DMS53 (cell line): Measurements from ENCODE around the gene POLD2.
A peak's percentile ranks its signal among the peaks of the same experiment; 100 is the strongest.

Source experiments
- DNase-seq: peaks from one replicate; lab custom pipeline; 2025; lab: John Stamatoyannopoulos, UW

POLD2 gene

GRCh38 chr7:44101303-44101965 lies 21.9 kb downstream of the POLD2 start:
- no peak for DNase-seq

DNA sequence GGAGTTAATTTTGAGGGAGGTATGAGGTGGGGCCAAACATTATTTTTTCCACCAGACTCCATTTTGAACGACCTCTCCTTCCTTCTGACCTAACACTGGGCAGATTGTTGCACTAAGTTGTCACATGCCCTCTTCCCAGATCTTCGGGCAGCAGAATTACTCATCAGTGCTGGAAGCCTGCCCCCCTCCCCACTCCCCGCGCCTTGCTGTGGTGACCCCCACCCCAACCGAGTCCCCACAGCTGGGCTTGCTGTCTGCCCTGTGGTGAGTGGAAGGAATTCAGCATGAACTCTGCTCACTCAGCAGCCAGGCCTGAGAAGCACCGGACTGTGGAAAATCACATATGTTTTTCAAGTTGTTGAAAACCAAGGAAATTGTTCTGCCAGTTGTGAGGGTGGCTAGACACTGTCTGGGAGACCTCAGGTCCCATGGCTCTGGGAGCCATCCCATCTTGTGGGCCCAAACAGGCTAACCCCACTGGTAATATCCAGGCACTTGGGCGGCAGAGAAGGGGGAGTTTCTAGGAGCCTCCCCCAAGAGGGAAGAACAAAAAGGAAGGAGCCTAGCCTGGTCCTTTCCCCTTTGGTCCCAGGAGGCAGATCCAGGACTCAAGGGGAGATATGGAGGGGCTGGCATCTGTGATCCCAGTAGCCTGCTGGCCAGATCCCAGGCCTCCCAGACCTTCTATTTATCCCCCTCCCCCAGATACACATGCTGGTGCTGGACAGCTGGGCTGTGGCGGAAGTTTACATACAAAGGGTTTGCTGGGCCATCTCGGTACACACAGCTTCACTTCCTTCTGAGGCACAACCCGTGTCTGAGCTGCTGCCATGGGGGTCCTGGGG lies 22.7 kb downstream of the POLD2 start:
- no peak for DNase-seq

DNA sequence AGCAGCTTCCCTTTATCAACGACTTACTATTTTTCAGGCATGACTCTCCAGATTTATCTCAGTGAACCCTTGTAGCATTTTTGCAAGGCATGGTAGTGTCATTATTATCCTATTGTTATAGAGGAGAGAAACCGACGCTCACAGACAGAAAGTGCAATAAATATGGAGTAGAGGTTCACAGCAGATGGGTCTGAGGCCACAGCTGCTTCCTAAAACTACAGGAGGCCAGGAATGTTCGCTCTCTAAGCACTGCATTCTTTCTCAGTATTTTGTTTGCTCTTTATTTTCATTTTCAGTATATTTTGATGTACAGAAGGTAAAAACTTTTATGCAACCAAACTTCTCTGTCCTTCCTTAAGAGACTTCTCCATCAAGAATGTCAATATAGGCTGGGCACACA lies 23.7 kb downstream of the POLD2 start:
- no peak for DNase-seq

GRCh38 chr7:44098092-44099068 lies 25.0 kb downstream of the POLD2 start:
- DNase-seq = no peak

GRCh38 chr7:44097064-44097932 lies 26.1 kb downstream of the POLD2 start:
- no peak for DNase-seq

- DNase-seq = no peak
Measured at GRCh38 chr7:44096326-44096881, 26.9 kb downstream of the POLD2 start.

- DNase-seq = no peak
Measured at GRCh38 chr7:44095781-44096180, 27.6 kb downstream of the POLD2 start.

DNA sequence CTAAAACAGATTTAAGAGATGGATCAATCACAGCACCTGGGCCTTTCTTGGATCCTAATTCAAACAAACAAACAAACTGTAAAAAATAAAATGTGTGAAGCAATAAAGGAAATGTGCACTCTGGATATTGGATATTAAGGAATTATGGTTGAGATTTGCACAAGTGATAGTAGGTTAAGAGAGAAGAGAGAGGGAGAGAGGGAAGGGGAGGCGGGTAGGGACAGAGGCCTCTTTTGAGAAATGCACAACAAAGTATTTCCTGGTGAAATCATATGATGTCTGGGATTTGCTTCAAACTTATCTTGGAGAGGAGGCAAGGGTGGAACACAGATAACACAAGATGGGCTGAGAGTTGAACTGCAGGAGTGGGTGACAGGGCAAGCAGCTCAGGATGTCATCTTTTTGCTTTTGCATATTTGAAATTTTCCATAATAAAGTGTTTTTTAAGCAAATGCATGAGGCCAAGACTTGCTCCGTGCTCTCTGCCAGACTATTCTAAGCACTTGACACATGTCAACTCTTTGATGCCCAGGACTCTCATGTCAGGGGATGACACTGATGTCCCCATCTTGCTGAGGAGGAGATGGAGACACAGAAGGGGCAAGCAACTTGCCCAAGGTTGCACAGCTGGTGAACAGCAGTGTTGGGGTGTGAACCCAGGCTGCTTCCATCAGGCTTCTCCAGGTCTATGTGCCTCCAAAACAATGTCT lies 28.3 kb downstream of the POLD2 start:
- DNase-seq = no peak

DNA sequence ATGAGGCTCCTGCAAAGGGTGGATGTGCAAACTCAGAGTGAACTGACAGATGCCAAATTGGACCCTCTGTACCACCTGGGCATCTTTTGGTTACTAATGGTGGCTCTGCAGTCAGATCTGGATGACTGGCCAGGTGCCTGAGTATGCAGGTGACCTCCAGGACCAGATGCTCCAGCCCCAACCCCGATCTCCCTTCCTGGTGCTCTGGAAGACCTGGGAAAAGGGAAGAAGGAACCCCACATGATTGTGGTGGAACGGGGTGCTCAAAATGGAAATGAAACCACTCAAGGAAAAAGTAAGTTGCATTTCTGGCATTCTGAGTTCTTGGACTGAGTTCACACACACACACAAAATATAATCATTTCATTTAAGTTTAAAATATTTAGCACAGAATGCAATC lies 29.0 kb downstream of the POLD2 start:
- DNase-seq = no peak

GRCh38 chr7:44093102-44093641 lies 30.2 kb downstream of the POLD2 start:
- DNase-seq = peak; percentile 32

- DNase-seq = no peak
Measured at GRCh38 chr7:44087911-44088838, 35.2 kb downstream of the POLD2 start.

- no peak for DNase-seq
Measured at GRCh38 chr7:44086627-44087026, 36.7 kb downstream of the POLD2 start.

- DNase-seq = no peak
Measured at GRCh38 chr7:44085546-44085945, 37.8 kb downstream of the POLD2 start.

DNA sequence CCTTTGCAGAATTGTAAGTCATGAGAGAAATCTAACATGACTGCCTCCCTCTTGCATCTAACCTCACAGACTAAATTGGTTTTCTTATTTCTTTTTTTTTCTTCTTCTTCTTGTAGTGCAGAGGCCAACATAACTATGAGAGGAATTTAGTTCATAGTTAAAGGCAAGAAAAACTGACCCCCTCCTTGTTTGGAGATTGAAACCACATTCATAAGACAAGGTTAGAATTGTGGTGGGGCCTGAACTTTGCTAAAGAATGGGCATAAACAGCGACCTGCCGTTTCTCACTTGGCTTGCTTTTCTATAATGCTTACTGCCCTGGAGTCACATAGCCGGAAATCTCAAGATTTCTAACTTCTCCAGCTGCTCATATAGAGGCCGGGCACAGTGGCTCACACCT lies 38.6 kb downstream of the POLD2 start:
- no peak for DNase-seq

GRCh38 chr7:44083796-44084195 lies 39.6 kb downstream of the POLD2 start:
- DNase-seq = no peak

DNA sequence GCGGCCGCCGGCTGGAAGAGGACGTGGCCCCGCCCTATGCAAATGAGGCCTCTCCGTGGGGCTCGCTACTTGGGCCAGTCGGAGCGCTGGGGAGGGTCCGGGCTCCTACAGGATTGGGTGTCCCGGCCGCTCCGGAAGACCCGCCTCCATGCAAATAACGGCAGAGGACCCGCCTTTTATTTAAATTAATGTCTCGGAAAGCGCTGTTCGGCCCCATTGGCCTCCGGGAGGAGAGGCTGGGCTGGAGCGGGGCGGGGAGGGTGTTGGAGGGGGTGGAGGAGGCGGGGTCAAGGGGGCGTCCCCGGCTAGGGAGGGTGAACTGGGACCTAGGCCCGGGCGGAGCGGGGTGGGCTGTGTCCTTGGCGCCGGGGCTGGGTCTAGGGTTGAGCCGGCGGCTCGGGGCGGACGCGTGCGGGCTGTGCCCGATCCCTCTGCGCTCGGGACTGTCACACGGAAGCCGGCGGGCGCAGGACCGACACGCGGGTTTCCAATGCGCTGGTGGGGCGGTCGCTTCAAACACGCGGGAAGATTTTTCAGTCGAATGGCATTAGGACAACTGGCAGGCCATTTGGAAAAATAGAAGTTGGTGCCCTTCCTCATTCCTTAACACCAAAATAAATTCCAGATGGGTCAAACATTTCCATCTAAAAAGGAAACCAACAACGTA lies 40.7 kb downstream of the POLD2 start:
- peak; percentile 100 for DNase-seq

GRCh38 chr7:44081266-44081748 lies 42.0 kb downstream of the POLD2 start:
- DNase-seq = peak; percentile 32

GRCh38 chr7:44080686-44081265 lies 42.6 kb downstream of the POLD2 start:
- DNase-seq = no peak
